Stromal cell of bone marrow (primary cell): Measurements from ENCODE around the gene BMP5.
"Not testable (repeated sequence)": the region's sequence is repeated elsewhere in the genome, so short reads cannot be mapped to it uniquely, and the experiment has no call there.

Experiments
- DNase-seq: peaks from one replicate; pipeline ENCODE4 v3.0.0-alpha.2; 2012; ENCODE audit warnings: low read depth

Gene BMP5

GRCh38 chr6:55875400-55875799, at the start of gene BMP5:
Gene BMP5, minus strand, starts transcription at chr6:55875590. Its CDS starts 725 bp downstream, at chr6:55874865.
- no peak for DNase-seq

- no peak for DNase-seq
Measured at GRCh38 chr6:55922406-55922805, 47.0 kb upstream of the BMP5 start.

- no peak for DNase-seq
Measured at GRCh38 chr6:55919716-55920308, 44.4 kb upstream of the BMP5 start.

- DNase-seq = peak; percentile 61
Measured at GRCh38 chr6:55918639-55919038, 43.2 kb upstream of the BMP5 start.

- DNase-seq = peak; percentile 50
Measured at GRCh38 chr6:55917751-55918415, 42.5 kb upstream of the BMP5 start.

GRCh38 chr6:55916188-55916587, 40.8 kb upstream of the BMP5 start:
- no peak for DNase-seq

- peak; percentile 51 for DNase-seq
Measured at GRCh38 chr6:55913228-55914195, 38.1 kb upstream of the BMP5 start.

GRCh38 chr6:55910466-55910865, 35.1 kb upstream of the BMP5 start:
- not testable (repeated sequence) for DNase-seq

- not testable (repeated sequence) for DNase-seq
Measured at GRCh38 chr6:55909911-55910310, 34.5 kb upstream of the BMP5 start.

GRCh38 chr6:55902796-55903195, 27.4 kb upstream of the BMP5 start:
- DNase-seq = no peak

GRCh38 chr6:55901765-55902270, 26.4 kb upstream of the BMP5 start:
- DNase-seq = no peak

GRCh38 chr6:55898342-55898741, 23.0 kb upstream of the BMP5 start:
- DNase-seq = no peak

- DNase-seq = no peak
Measured at GRCh38 chr6:55897346-55897745, 22.0 kb upstream of the BMP5 start.

GRCh38 chr6:55895972-55896730, 20.8 kb upstream of the BMP5 start:
- no peak for DNase-seq

- DNase-seq = no peak
Measured at GRCh38 chr6:55892749-55893357, 17.5 kb upstream of the BMP5 start.

- no peak for DNase-seq
Measured at GRCh38 chr6:55888917-55889316, 13.5 kb upstream of the BMP5 start.

GRCh38 chr6:55886185-55886836, 10.9 kb upstream of the BMP5 start:
- DNase-seq = peak; percentile 12

GRCh38 chr6:55882718-55883569, 7.6 kb upstream of the BMP5 start:
- DNase-seq = peak; percentile 76

GRCh38 chr6:55877283-55877682, 1.9 kb upstream of the BMP5 start:
- DNase-seq = no peak

GRCh38 chr6:55874316-55874715, 1.1 kb downstream of the BMP5 start:
- no peak for DNase-seq
